Kidney capillary endothelial cell (primary cell): ENCODE data around the gene LRMDA.

ENCODE experiments used
- DNase-seq: peaks from one replicate; pipeline ENCODE4 v3.0.0-alpha.2; 2018; ENCODE audit warnings: low spot score

LRMDA gene

GRCh38 chr10:76175533-76176165 is 744.2 kb downstream of the LRMDA start:
- DNase-seq = no peak

GRCh38 chr10:76176166-76176550 is 744.7 kb downstream of the LRMDA start:
- DNase-seq = no peak

- DNase-seq = no peak
These were observed 746.5 kb downstream of the LRMDA start for GRCh38 chr10:76177936-76178335.

GRCh38 chr10:76178532-76179292 is 747.3 kb downstream of the LRMDA start:
- no peak for DNase-seq

- DNase-seq = no peak
These were observed 748.4 kb downstream of the LRMDA start for GRCh38 chr10:76179806-76180205.

- DNase-seq = no peak
These were observed 753.2 kb downstream of the LRMDA start for GRCh38 chr10:76184647-76185046.

GRCh38 chr10:76185471-76186301 is 754.3 kb downstream of the LRMDA start:
- no peak for DNase-seq

- DNase-seq = no peak
These were observed 756.8 kb downstream of the LRMDA start for GRCh38 chr10:76188216-76188615.

- no peak for DNase-seq
These were observed 759.3 kb downstream of the LRMDA start for GRCh38 chr10:76190634-76191270.

GRCh38 chr10:76191336-76191735 is 759.9 kb downstream of the LRMDA start:
- no peak for DNase-seq

GRCh38 chr10:76192151-76192550 is 760.7 kb downstream of the LRMDA start:
- no peak for DNase-seq

GRCh38 chr10:76192694-76193320 is 761.4 kb downstream of the LRMDA start:
- DNase-seq = no peak

- DNase-seq = no peak
These were observed 764.4 kb downstream of the LRMDA start for GRCh38 chr10:76195654-76196390.

- DNase-seq = no peak
These were observed 765.9 kb downstream of the LRMDA start for GRCh38 chr10:76197293-76197692.

GRCh38 chr10:76198287-76199035 is 767.0 kb downstream of the LRMDA start:
- no peak for DNase-seq

GRCh38 chr10:76201962-76202361 is 770.5 kb downstream of the LRMDA start:
- DNase-seq = no peak

- DNase-seq = no peak
These were observed 771.4 kb downstream of the LRMDA start for GRCh38 chr10:76202777-76203176.

- no peak for DNase-seq
These were observed 773.9 kb downstream of the LRMDA start for GRCh38 chr10:76205361-76205760.

- DNase-seq = no peak
These were observed 775.5 kb downstream of the LRMDA start for GRCh38 chr10:76206797-76207352.

GRCh38 chr10:76209135-76209534 is 777.7 kb downstream of the LRMDA start:
- DNase-seq = no peak
